ENCODE results near the gene ACSS1. TPM values are rescaled to one million over a fixed set of nuclear protein-coding genes. Genes with fewer than 3 reads are reported as not detected.

Gene ACSS1
- total RNA-seq, 1 experiment from 2014 or later: 3.6 TPM

GRCh38 chr20:25013478-25014380 lies 44.2 kb downstream of the ACSS1 start:
- Mint-ChIP-seq H3K36me3 (ENCODE audit: insufficient read depth, unreplicated experiment) (no peaks in the 10 kb centered on the region), H3K4me3 (ENCODE audit: low read depth, unreplicated experiment) (no peak overlapping the region), H3K9me3 (ENCODE audit: low read depth, unreplicated experiment) (no peaks in the 10 kb centered on the region), H3K27me3 (ENCODE audit: unreplicated experiment) (no peaks in the 10 kb centered on the region), H3K4me1 (ENCODE audit: low read depth, unreplicated experiment) (no peaks in the 10 kb centered on the region), H3K27ac (ENCODE audit: unreplicated experiment) (no peak overlapping the region)
- intact Hi-C loops (cut with micrococcal nuclease; ENCODE audit: unreplicated experiment): no loop called here
- BruUV-seq (replicated peaks): no TSS peak
- DNase-seq: no peak
- CTCF ChIA-PET: no interaction called here
- no peak for TF ChIP-seq CTCF (IDR thresholded peaks at IDR 0.05; ENCODE audit: unreplicated experiment)

DNA sequence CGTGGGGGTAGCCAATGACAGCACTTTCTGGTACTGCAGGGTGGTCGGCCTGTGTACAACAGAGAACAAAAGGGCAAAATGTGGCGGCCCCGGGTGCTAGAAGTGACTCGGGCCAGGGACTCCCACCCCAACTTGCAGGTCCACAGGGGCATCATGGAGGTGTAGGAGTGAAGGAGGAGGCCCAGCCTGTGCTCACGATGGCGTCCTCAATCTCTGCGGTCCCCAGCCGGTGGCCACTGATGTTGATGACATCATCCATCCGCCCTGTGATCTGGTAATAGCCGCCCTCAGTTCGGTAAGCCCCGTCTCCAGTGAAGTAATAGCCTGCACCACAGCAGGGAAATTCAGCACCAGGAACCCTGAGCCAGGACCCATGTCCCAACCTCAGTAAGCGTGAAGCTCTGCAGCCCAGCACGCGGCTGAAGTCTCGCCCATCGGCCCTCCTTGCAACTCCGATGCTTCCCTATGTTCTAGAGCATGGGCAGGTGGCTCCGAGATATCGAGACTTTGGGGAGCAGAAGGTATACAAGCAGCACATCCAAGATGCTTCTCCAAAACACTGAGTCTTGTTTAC lies 45.2 kb downstream of the ACSS1 start:
- H3K9me3 Mint-ChIP-seq (ENCODE audit: low read depth, unreplicated experiment): no peaks in the 10 kb centered on the region
- CTCF ChIA-PET: no interaction called here
- no peaks in the 10 kb centered on the region for H3K4me1 Mint-ChIP-seq (ENCODE audit: low read depth, unreplicated experiment)
- no peak overlapping the region for H3K4me3 Mint-ChIP-seq (ENCODE audit: low read depth, unreplicated experiment)
- no peak for TF ChIP-seq CTCF (IDR thresholded peaks at IDR 0.05; ENCODE audit: unreplicated experiment)
- no peaks in the 10 kb centered on the region for H3K36me3 Mint-ChIP-seq (ENCODE audit: insufficient read depth, unreplicated experiment)
- H3K27me3 Mint-ChIP-seq (ENCODE audit: unreplicated experiment): no peaks in the 10 kb centered on the region
- BruUV-seq (replicated peaks): no TSS peak
- no peak overlapping the region for H3K27ac Mint-ChIP-seq (ENCODE audit: unreplicated experiment)
- no peak for DNase-seq
- intact Hi-C loops (cut with micrococcal nuclease; ENCODE audit: unreplicated experiment): no loop called here

DNA sequence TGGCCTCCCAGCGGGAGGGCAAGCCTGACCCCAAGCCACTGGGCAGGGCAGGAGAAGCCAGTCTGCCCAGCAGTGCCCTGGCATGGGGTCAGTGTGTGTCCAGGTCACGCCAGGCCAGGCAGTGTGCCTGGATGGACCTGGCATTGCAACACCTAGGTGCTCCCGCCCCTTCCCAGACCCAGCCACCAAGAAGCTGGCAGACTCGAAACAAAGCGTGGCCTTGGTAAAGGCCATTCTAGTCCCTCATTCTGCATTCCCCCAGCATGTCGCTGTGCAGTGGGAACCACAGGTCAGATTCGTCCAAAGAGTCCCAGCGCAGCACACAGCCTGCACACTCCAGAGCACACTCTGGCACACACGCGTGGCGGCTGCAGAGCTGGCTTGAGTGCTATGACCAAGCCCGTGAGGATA lies 46.1 kb downstream of the ACSS1 start:
- Mint-ChIP-seq H3K9me3 (ENCODE audit: low read depth, unreplicated experiment) (no peaks in the 10 kb centered on the region), H3K36me3 (ENCODE audit: insufficient read depth, unreplicated experiment) (no peaks in the 10 kb centered on the region), H3K4me3 (ENCODE audit: low read depth, unreplicated experiment) (no peak overlapping the region), H3K4me1 (ENCODE audit: low read depth, unreplicated experiment) (no peaks in the 10 kb centered on the region), H3K27me3 (ENCODE audit: unreplicated experiment) (no peaks in the 10 kb centered on the region), H3K27ac (ENCODE audit: unreplicated experiment) (no peak overlapping the region)
- TF ChIP-seq CTCF (IDR thresholded peaks at IDR 0.05; ENCODE audit: unreplicated experiment): no peak
- CTCF ChIA-PET: no interaction called here
- intact Hi-C loops (cut with micrococcal nuclease; ENCODE audit: unreplicated experiment): no loop called here
- DNase-seq: no peak
- BruUV-seq (replicated peaks): no TSS peak

- no peak for TF ChIP-seq CTCF (IDR thresholded peaks at IDR 0.05; ENCODE audit: unreplicated experiment)
- Mint-ChIP-seq H3K27ac (ENCODE audit: unreplicated experiment) (no peak overlapping the region), H3K27me3 (ENCODE audit: unreplicated experiment) (no peaks in the 10 kb centered on the region), H3K9me3 (ENCODE audit: low read depth, unreplicated experiment) (no peaks in the 10 kb centered on the region), H3K36me3 (ENCODE audit: insufficient read depth, unreplicated experiment) (no peaks in the 10 kb centered on the region), H3K4me3 (ENCODE audit: low read depth, unreplicated experiment) (no peak overlapping the region), H3K4me1 (ENCODE audit: low read depth, unreplicated experiment) (no peaks in the 10 kb centered on the region)
- intact Hi-C loops (cut with micrococcal nuclease; ENCODE audit: unreplicated experiment): no loop called here
- CTCF ChIA-PET: no interaction called here
- no peak for DNase-seq
- no TSS peak for BruUV-seq (replicated peaks)
Observed at GRCh38 chr20:25011261-25011660, 46.7 kb downstream of the ACSS1 start.
